Activated CD4-positive, alpha-beta T cell treated with anti-CD3 and anti-CD28 coated beads, Interleukin-10, Interleukin-2, amounts not matched to agents 100 ng/mL and 50 ng/mL, durations not matched to agents 16 hours and 8 hours (primary cell): Measurements from ENCODE around the gene CD164L2.

Experiments used
- DNase-seq: peaks from one replicate; pipeline ENCODE4 v3.0.0-alpha.2; 2020

The CD164L2 gene

GRCh38 chr1:27381969-27382762 lies 967 bp downstream of the CD164L2 start:
- no peak for DNase-seq

DNA sequence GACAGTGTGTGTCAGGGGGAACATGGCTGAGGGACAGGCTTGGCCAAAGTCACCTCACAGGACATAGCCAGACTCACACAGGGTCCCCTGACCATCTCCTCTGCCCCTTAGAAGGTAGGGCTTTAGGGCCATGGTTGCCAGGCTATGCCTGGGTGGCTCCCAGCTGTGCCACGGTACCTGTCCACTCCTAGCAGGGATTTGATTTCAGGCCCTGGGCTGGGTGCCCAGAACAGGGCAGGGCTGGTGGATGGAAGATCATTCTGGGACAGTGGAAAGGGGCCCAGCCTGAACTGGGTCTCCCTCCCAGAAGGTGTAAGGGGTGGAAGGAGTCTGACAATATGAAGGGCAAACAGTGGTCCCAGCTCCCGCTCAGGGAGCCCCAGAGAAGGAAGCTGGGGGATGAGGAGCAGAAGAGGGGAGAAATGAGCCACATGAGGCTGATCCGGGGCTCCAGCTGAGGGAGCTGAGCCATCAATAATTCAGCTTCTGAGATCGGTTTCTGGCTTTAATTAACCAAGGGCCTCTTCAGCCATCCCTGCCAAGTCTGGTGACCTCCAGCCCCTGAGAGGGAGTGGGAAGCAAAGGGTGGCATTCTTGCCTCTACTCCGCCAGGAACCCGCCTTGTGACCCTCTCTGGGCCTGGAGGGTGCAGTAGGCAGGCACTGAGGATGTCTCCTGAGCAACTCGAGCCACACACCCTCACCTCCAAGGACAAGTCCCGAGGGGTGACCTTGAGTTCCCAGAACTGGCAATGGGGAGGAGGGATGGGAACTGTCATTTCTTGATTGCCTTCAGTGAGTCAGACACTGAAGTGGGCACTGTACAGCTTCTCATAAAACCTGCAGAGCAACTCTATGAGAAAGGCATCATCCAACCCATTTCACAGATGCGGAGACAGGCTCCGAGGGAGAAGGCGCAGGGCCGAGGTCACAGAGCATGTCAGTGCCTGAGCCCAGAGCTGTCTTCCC lies 2.1 kb downstream of the CD164L2 start:
- DNase-seq, result no peak

DNA sequence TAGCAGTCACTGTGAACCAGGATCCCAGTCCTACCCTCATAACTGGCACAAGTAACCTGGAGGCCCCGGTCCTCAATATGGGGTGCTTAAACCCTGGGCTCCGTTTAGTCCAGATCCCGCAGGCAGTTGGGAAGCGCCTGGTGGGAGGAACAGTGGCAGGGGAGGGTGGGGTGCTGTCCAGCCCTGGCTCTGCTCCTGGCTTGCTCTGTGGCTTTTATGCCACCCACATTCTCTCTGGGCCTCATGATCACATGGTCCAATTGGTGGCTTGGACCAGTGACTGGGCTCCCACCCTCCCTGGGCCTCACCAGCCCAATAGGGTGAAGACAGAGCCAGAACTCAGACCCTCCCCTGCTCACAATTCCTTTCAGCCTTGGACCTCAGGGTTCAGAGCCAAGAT lies 2.9 kb downstream of the CD164L2 start:
- no peak for DNase-seq

GRCh38 chr1:27379564-27380122 lies 3.5 kb downstream of the CD164L2 start:
- DNase-seq, result no peak

DNA sequence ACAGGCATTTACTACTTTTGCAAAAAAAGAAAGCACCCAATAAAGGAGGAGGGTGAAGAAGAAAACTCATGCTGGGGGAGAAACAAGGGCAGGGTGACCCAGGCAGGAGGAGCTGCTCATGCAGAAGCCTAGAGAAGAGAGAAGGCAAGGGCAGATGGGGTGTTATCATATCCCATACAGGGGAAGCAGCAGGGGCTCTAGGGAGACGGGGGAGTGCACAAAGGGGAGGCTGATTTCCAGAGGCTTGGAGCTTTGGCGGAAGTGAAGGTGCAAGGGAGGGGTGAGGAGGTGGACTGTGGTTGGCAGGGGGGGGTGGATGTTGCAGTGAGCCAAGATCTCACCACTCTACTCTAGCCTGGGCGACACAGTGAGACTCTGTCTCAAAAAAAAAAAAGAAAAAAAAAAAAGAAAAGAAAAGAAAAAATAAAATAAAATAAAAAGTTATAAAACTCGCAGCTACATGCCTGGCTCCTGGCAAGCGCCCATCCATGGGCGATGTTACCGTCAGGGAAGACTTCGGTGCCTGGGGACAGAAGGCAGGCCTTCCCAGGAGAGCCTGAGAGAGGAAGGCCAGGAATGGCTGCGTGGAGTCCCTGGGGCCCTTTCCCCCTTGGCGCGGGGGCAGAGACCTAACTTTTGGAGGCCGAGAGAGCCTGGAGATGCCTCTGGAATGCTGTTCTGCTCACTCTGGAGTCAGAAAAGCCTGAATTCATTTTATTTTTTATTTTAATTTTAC lies 5.2 kb downstream of the CD164L2 start:
- DNase-seq, result no peak

DNA sequence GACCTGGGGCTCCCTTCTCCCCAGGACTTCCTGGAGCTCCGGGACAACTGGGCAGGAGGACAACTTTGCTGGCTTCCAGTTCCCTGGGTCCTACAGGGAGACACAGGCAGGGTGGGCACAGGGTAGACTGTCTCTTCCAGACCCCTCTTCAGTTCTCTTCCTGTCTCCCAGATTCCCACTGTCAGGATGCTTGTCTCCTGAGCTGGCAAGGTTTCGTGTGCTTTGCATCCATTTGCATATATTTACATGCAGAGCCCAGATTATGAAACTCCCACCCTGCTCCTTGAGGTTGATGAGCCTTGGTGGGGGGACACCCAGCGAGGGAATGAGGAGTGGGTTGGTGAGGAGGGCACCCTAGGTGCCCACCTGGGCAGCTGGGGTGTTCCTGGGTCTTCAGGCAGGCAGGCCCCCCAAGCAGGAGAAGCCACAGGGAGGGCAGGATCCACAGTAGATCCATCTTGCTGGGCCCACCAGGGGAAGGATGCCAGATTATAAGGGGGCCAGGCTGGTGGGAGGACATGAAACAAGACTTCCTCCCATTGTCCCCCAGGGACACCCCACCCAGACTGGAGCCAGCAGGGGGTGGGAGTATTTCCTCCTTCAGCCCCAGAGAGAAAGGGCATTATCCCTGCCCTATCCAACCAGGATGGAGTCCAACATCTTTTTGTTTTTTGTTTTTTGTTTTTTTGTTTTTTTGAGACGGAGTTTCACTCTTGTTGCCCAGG lies 8.6 kb downstream of the CD164L2 start, which contains the start of gene FCN3:
Gene FCN3, minus strand, starts transcription at position 463 of the 725 bp plus-strand sequence. Its CDS starts 6 bp downstream, at position 457.
- no peak for DNase-seq

DNA sequence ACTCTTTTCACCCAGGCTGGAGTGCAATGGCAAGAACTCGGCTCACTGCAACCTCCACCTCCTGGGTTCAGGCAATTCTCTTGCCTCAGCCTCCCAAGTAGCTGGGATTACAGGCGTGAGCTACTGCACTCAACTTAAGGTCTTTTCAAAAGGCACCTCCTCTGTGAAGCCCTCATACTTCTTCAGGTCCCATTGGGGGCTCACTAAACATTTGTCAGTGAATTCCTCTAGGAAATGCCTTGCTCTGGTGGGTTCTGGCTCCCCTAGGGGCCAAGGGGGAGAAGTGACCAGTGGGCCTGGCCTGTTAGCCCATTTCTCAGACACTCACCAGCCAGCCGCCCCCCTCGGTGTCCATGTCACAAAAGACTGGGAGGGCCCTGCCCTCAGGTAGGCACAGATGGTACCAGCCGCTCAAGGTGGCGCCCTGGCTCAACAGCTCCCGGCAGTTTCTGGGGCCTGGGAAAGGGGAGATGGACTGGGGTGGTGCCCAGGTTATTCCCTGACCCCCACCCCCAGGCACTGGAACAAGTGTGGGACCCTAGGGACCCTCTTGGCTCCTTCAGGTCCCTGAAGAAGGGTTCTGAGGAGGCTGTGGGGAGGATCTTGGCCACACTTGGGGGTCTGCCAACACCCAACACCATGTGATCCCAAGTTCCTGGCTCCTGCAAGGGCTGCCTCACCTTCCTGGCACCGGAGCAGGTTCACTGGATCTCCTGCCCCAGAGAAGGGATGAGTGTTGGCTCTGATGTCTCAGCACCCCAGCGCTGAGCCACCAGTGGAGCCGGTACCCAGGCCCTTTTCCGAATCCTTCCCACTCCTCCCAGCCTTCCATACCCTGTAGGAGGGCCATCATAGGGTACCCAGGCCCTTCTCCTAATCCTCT lies 10.1 kb downstream of the CD164L2 start:
- no peak for DNase-seq

DNA sequence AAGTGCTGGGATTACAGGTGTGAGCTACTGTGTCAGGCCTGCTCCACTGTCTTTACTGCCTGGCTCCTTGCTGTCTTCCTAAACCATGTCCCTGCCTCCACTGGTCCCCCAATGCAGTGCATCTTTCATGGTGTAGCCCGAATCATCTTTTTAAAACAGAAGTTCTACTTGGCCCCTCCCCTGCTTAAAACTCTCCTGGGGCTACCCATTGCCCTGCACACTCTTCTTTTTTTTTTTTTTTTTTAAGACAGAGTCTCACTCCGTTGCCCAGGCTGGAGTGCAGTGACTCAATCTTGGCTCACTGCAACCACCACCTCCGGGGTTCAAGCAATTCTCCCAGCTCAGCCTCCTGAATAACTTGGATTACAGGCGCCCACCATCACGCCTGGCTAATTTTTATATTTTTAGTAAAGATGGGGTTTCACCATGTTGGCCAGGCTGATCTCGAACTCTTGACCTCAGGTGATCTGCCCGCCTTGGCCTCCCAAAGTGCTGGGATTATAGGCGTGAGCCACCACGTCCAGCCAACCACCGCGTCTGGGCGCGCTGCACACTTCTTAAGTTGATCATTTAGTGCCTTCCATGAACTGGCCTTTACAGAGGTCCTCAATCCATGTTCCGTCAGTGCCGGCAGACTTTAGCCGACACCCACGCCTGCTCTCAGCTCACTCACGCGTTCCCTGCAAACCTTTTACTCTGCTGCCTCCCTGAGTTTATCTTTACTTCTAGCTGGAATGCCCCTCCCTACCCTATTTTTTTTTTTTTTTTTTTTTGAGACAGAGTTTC lies 10.9 kb downstream of the CD164L2 start:
- DNase-seq, result no peak

GRCh38 chr1:27368869-27369582 lies 14.1 kb downstream of the CD164L2 start:
- no peak for DNase-seq

DNA sequence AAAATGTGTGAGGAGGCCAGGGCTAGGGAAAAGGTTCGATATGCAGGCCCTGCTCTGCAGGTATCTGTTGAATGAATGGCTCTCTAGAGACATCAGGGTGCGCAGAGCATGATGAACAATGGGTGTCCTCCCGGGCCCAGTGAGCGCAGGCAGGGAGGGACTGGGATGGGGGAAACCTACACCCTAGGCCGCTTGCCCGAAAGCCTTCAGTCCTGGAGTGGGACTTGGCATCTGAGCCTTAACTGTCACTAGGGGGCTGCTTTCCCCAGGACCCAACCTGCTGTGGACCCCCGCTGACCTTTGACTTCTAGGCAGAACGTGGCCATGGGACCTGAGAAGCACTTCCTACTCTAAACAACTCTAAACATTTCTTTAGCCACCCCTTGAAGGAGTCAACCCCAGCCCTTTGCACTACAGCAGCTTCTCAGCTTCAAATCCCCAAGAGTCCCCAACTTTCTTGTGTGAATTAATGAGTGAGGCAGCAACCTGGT lies 15.9 kb downstream of the CD164L2 start:
- DNase-seq, result no peak

GRCh38 chr1:27366411-27367159 lies 16.5 kb downstream of the CD164L2 start, which contains the start of gene MAP3K6:
TSS of gene MAP3K6 (minus strand) at chr1:27366961. CDS start at chr1:27366597, 364 bp downstream.
- peak; percentile 62 for DNase-seq

DNA sequence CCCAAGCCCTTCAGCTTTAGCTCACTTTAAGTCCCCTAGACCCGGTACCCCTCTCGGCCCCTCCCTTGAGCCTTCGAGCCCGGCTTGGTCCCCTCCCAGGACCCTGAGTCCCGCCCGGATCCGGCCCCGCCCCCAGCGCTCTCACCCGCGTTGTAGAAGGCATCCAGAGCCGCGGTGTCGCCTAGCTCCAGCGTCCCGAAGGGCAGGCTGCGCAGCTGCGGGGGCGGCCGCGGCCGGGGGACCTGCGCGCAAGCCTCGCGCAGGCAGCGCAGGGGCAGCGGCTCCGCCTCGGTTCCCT lies 17.1 kb downstream of the CD164L2 start:
- peak; percentile 82 for DNase-seq

DNA sequence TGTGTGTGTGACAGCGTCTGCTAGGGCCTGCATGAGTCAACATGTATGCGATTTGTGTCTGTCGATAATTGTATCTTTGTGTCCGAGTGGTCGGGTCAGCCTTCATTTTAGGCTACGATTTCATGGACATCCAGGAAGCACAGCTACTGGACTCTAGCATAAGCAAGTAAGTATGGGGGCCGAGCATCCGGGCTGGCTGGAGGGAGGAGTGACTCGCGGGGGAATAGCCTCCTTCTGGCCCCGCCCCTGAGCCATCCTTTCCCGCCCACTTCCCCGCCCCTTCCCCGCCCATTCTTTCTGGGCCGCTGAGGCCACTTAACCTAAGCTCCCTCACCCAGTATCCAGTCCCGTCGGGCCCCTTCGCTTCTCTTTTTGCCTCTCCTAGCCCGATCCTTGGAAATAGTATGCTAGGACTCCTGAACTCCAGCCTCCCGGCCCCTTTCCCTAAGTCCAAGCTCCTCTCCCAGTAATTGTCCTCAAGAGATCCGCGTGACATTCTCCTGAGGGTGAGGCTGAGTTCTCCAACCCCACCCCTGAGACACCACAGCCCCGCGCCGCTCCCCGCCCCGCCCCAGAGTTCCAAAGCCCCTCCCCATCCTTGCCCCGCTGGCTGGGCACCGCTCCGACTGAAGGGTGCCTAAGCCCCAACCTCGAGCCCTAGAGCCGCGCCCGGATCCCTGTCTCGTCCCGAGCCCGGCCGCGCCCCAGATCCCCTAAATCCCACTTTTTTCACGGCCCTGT lies 17.6 kb downstream of the CD164L2 start:
- DNase-seq, result peak; percentile 85

DNA sequence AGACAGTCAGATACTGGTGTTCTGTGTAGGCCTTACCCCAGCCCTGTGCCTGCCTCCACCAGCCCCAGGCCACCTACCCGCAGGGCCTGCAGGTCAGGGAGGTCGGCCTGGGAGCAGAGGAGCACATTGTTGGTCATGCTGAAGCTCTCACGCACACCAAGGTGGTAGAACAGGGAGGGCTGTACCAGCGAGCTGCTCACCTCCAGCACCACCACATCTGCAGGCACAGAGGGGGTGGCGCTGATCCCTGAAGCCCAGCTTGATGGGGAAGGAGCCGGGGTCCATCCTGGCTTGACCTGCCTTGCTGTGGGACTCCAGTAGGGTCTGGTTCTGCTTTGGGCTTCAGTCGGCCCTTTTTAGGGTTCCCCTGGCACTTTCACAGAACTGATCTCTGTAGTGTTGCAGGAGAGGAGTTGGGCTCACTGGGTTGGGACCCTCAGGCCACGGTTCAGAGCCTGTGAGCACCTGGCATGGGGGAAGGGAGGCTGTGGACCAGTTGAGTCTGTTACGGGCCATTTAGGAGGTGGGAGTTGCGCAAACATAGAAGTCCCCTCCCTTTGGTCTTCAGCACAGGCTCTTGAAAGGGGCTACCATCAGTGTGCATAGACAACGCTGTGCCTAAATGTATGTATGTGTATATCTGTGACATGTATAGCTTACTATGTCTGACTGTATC lies 18.3 kb downstream of the CD164L2 start:
- no peak for DNase-seq

DNA sequence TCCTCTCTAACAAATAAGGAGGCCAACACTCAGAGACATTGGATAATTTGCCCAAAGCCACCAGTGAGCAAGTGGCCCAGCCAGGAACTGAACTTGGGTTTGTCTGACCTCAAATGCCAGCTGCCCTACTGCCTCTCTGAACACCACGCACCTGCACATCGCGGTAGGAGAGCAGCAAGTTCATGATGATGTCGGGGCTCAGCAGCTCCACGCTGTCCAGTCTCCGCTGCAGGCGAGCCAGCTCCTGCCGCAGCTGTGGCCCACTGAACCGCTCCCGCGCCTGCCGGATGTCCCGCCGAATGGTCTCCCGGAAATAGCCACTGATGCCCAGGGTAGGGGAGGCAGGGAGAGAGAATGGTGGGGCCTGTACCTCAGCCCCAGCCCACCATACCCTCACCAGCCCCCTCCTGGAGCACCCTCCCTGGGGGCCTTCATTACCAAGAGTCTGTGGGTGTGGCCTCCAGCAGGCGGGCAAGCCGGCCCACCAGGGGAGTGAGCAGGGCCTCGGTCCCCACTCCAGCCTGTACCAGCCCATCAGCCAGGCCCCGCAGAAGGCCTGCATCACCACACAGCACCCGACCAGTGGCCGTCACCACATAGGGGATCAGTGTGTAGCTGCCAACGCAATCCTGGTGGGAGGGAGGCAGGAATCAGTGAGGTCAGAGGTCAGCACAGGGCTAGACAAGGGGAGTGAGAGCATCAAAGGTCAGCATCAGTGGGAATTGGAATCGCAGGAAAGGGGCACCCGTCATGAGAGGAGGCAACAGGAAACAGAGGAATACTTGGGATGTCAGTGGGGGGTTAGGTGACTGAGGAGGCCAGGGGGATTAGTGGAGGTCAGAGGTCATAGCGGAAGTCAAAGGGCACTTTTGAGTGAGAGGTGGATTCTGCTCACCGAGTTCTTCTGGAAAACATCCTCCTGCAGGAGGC lies 19.1 kb downstream of the CD164L2 start:
- no peak for DNase-seq

DNA sequence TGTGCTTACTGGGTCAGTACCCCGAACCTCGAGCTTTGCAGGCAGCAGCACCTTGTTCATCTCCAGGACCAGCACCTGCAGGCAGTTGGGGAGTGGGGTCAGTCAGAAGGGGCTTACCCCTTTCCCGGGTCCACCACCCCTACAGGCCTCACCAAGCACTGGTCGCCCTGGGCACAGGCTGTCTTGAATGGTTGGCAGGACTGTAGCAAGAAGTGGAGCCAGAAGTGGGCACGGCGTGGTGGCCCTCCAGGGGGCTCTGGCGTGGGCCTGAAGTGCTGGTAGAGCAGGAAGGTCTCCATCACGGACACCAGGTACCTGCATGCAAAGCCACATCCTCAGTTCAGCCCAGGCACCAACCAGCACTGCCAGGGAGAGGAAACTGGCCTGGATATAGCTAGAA lies 21.6 kb downstream of the CD164L2 start:
- no peak for DNase-seq
